SU-DHL-6 (cell line): ENCODE measurements around the gene SNED1.

Experiments
- EZH2phosphoT487 ChIP-seq: fragments of 200-600 bp; sonication (generic), shearing (Covaris generic); conservative IDR thresholded peaks from 2 replicates; pipeline ENCODE4 v1.6.1; 2018; ENCODE audit warnings: mild to moderate bottlenecking, antibody characterized with exemption, low read length, moderate library complexity, mixed read lengths
- TF ChIP-seq, protein P1 (sequence below): fragments of 200-600 bp; sonication (generic); IDR thresholded peaks from one replicate; pipeline ENCODE4 v1.5.1; 2017; ENCODE audit warnings: antibody characterized with exemption, mild to moderate bottlenecking, low read length, moderate library complexity; ENCODE audit not compliant: insufficient read depth, poor library complexity, severe bottlenecking

DNA sequence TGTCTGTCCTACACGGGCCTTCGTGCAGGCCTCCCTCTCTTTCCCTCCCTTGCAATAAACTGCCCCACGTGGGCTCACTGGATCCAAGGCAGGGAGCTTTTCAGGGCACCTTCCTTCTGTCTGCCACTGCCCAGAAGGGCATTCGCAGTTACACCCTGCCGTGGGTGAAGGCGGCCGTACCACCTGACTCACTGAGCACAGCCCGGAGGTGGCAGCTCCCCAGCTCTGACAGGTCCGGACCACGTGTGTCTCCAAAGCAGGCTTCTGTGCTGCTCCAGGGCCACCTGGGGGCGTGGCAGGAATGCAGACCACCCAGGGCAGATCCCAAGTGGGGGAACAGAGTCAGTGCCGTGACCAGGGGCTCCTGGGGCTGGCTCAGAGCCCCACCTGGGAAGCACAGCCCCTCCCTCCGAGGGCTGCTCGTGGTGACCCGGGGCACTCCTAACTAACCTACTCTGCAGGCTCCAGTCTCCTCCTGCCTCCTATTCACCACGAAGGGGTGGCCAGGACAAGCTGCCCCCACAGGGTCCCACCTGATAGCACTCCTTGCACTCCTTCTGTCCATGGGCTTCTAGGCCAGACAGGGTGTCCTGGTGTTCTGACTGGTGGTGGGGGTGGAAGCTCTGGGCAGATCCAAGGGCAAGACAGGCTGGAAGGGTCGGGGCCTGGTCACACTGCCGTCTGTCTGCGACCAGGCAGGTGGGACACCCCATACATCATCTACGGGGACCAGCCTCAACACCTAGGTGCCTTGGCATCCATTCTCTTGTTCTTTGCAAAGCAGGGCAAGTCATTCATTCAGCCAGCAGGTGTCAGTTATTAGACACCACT lies 9.7 kb downstream of the SNED1 start:
- TF ChIP-seq, protein P1, sequence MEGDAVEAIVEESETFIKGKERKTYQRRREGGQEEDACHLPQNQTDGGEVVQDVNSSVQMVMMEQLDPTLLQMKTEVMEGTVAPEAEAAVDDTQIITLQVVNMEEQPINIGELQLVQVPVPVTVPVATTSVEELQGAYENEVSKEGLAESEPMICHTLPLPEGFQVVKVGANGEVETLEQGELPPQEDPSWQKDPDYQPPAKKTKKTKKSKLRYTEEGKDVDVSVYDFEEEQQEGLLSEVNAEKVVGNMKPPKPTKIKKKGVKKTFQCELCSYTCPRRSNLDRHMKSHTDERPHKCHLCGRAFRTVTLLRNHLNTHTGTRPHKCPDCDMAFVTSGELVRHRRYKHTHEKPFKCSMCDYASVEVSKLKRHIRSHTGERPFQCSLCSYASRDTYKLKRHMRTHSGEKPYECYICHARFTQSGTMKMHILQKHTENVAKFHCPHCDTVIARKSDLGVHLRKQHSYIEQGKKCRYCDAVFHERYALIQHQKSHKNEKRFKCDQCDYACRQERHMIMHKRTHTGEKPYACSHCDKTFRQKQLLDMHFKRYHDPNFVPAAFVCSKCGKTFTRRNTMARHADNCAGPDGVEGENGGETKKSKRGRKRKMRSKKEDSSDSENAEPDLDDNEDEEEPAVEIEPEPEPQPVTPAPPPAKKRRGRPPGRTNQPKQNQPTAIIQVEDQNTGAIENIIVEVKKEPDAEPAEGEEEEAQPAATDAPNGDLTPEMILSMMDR: no peak
- TF ChIP-seq EZH2phosphoT487: no peak
